Activated CD8-positive, alpha-beta T cell treated with anti-CD3 and anti-CD28 coated beads for 36 hours (primary cell): ENCODE measurements around the gene CNIH3. TPM values are rescaled to one million over a fixed set of nuclear protein-coding genes. Genes with fewer than 3 reads are reported as not detected.

Source experiments
- ATAC-seq: fragments of 200-7000 bp; cut with Tn5 transposase; one replicate; pipeline ENCODE4 v1.10.0; 2021; ENCODE audit warnings: mild to moderate bottlenecking, moderate library complexity
- CTCF ChIA-PET: fragments of 350-600 bp; sonication (Branson Sonifier 250); formaldehyde crosslinking; loops from one replicate; lab custom pipeline; 2021; ENCODE audit warnings: antibody characterized with exemption; lab: Charles Lee
- POLR2A ChIA-PET: fragments of 350-600 bp; sonication (Branson Sonifier 250); formaldehyde crosslinking; loops from one replicate; lab custom pipeline; 2021; ENCODE audit warnings: antibody characterized with exemption; lab: Charles Lee
- DNase-seq: peaks from one replicate; pipeline ENCODE4 v3.0.0-alpha.2; 2020
- H3K27ac Mint-ChIP-seq: one replicate; pipeline ENCODE4 v1.8.0; 2021; ENCODE audit warnings: mild to moderate bottlenecking, mixed read lengths
- H3K27me3 Mint-ChIP-seq: one replicate; pipeline ENCODE4 v1.8.0; 2021; ENCODE audit warnings: mixed read lengths
- H3K36me3 Mint-ChIP-seq: one replicate; pipeline ENCODE4 v1.8.0; 2021; ENCODE audit warnings: low read depth, mixed read lengths
- H3K4me1 Mint-ChIP-seq: one replicate; pipeline ENCODE4 v1.8.0; 2021; ENCODE audit warnings: low read depth, mixed read lengths
- H3K4me3 Mint-ChIP-seq: one replicate; pipeline ENCODE4 v1.8.0; 2021; ENCODE audit warnings: mild to moderate bottlenecking, moderate library complexity, mixed read lengths
- H3K9me3 Mint-ChIP-seq: one replicate; pipeline ENCODE4 v1.8.0; 2021; ENCODE audit warnings: mixed read lengths
- intact Hi-C: fragments of 100-400 bp; cut with micrococcal nuclease; formaldehyde crosslinking; loops from one replicate; pipeline ENCODE4 v1.10.0; 2022
- total RNA-seq, 2 experiments: library from RNA; stranded (reverse); gene quantifications; one replicate each; pipeline ENCODE4 v1.2.3, GENCODE V29; 2021
- TF ChIP-seq, protein P1 (sequence below): fragments of 200-600 bp; IDR thresholded peaks from one replicate; pipeline ENCODE4 v1.8.0; 2022; ENCODE audit warnings: antibody characterized with exemption, mild to moderate bottlenecking

Gene CNIH3
- total RNA-seq, 2 experiments from 2014 or later = 1.6 to 2.1 TPM

DNA sequence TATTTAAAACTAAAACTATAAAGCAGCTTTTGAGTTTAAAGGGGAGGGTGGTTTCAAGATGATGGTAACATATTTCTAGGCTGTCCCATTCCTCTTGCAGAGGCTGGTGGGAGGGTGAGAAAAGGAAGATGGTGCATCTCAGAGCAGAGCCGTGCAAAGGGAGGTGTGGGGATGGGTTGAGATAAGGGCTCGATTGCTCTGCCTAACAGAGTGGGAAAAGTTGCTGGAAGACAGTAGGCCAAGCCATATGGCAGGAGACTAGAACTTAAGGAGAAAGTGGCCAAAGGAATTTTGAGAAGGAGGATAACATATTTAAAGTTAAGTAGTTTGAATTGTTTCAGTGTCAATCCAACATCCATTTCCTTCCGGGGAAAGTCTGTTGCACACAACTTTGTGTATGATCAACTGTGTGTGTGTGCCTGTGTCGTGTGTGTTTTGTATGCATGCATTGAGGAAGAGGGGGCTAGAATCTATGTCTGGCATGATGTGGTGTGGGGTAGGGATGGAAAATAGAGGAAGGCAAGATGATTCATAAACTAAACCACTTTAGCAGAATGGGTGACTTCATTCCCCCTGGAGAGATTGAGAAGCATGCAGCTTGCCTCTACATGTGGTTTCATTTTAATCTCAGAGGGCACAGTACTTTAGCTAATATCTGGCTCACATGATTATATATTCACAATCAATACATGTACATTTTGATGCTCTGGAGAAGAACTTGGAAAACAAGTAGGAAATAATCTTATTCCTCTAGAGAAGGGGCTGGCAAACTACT is 168.3 kb downstream of the CNIH3 start:
- no peak overlapping the region for H3K4me3 Mint-ChIP-seq
- no peak overlapping the region for H3K27ac Mint-ChIP-seq
- peaks cover 6% of the 10 kb centered on the region for H3K9me3 Mint-ChIP-seq
- ChIA-PET CTCF (no interaction called here), POLR2A (interaction anchor here (0.7 kb wide), 1 partner anchor 50 kb away, joined by 3 read pairs; no protein-coding TSS in a partner anchor)
- intact Hi-C loops = no loop called here
- ATAC-seq (peak; percentile 47), DNase-seq (no peak)
- TF ChIP-seq, protein P1, sequence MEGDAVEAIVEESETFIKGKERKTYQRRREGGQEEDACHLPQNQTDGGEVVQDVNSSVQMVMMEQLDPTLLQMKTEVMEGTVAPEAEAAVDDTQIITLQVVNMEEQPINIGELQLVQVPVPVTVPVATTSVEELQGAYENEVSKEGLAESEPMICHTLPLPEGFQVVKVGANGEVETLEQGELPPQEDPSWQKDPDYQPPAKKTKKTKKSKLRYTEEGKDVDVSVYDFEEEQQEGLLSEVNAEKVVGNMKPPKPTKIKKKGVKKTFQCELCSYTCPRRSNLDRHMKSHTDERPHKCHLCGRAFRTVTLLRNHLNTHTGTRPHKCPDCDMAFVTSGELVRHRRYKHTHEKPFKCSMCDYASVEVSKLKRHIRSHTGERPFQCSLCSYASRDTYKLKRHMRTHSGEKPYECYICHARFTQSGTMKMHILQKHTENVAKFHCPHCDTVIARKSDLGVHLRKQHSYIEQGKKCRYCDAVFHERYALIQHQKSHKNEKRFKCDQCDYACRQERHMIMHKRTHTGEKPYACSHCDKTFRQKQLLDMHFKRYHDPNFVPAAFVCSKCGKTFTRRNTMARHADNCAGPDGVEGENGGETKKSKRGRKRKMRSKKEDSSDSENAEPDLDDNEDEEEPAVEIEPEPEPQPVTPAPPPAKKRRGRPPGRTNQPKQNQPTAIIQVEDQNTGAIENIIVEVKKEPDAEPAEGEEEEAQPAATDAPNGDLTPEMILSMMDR = no peak
- no peaks in the 10 kb centered on the region for H3K27me3 Mint-ChIP-seq
- peaks cover 24% of the 10 kb centered on the region for H3K4me1 Mint-ChIP-seq
- H3K36me3 Mint-ChIP-seq = no peaks in the 10 kb centered on the region

DNA sequence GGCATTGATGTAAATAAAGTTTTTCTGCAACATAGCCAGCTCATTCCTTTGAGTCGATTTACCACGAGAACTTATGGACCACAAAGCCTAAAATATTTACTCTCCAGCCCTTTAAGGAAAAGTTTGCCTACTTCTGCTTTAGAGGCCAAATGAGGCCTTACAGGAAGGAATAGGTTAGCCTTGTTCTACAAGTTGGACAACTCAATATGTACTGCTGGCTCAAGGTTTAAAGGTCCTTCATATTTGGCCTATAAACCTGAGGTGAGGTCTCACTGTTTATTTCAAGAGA is 168.9 kb downstream of the CNIH3 start:
- no peaks in the 10 kb centered on the region for H3K27me3 Mint-ChIP-seq
- ATAC-seq = no peak
- DNase-seq = no peak
- H3K27ac Mint-ChIP-seq = no peak overlapping the region
- no peaks in the 10 kb centered on the region for H3K36me3 Mint-ChIP-seq
- TF ChIP-seq, protein P1 = no peak
- intact Hi-C loops = no loop called here
- H3K4me3 Mint-ChIP-seq = no peak overlapping the region
- peaks cover 24% of the 10 kb centered on the region for H3K4me1 Mint-ChIP-seq
- H3K9me3 Mint-ChIP-seq = peaks cover 6% of the 10 kb centered on the region
- ChIA-PET POLR2A (no interaction called here), CTCF (interaction anchor here (0.8 kb wide), 1 partner anchor 72 kb away, joined by 3 read pairs; no protein-coding TSS in a partner anchor)

DNA sequence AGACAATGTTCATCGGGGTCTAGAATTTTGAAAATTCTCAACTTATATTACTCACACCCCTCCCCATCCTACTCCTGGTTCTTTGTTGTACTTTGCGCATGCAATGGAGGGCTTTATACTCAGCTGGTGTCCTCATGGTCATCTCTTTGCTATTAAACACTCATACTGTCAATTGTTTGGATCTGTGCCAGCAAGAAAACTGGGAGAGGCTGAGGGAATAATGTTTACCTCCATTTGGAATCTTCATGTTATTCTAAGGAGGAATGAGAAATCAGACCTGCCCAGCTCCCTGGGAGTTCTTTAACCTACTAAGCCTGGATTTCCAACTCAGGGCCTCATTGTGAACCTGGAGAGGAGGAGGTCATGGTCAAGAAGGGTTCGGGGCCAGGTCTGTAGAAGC is 169.5 kb downstream of the CNIH3 start:
- peaks cover 6% of the 10 kb centered on the region for H3K9me3 Mint-ChIP-seq
- DNase-seq = no peak
- CTCF ChIA-PET = interaction anchor here (0.8 kb wide), 1 partner anchor 71 kb away, joined by 3 read pairs; no protein-coding TSS in a partner anchor

GRCh38 chr1:224786533-224787250 is 170.6 kb downstream of the CNIH3 start:
- CTCF ChIA-PET = interaction anchor here (0.8 to 1.3 kb wide), 3 partner anchors 34 to 65 kb away, joined by 3 read pairs; no protein-coding TSS in a partner anchor
- ATAC-seq = peak; percentile 24

More for the DNA sequence above, 169.5 kb downstream of the CNIH3 start:
- Mint-ChIP-seq H3K27me3 (no peaks in the 10 kb centered on the region), H3K4me1 (peaks cover 24% of the 10 kb centered on the region), H3K27ac (no peak overlapping the region), H3K36me3 (no peaks in the 10 kb centered on the region), H3K4me3 (no peak overlapping the region)
- TF ChIP-seq, protein P1 = no peak
- POLR2A ChIA-PET = no interaction called here
- intact Hi-C loops = no loop called here
- ATAC-seq = no peak

More at GRCh38 chr1:224786533-224787250, 170.6 kb downstream of the CNIH3 start:
- Mint-ChIP-seq H3K9me3 (peaks cover 6% of the 10 kb centered on the region), H3K36me3 (no peaks in the 10 kb centered on the region), H3K27ac (no peak overlapping the region), H3K4me3 (no peak overlapping the region), H3K27me3 (no peaks in the 10 kb centered on the region), H3K4me1 (peaks cover 24% of the 10 kb centered on the region)
- POLR2A ChIA-PET = no interaction called here
- intact Hi-C loops = no loop called here
- TF ChIP-seq, protein P1 = no peak
- DNase-seq = peak; percentile 14
